WTC11 (cell line): ENCODE measurements around the gene TRIP13. TPM values are rescaled to one million over a fixed set of nuclear protein-coding genes. Genes with fewer than 3 reads are reported as not detected.

Source experiments
- ATAC-seq: fragments of 200-7000 bp; cut with Tn5 transposase; 2 replicates; pipeline ENCODE4 v1.10.0; 2021; ENCODE audit warnings: mild to moderate bottlenecking, moderate library complexity
- CTCF ChIA-PET: fragments of 300-600 bp; sonication (Branson Sonifier 250); formaldehyde crosslinking; loops from one replicate; lab custom pipeline; 2021; ENCODE audit warnings: antibody characterized with exemption; lab: Charles Lee
- POLR2A ChIA-PET: fragments of 350-600 bp; sonication (Branson Sonifier 250); formaldehyde crosslinking; loops from one replicate; lab custom pipeline; 2021; ENCODE audit warnings: antibody characterized with exemption; lab: Charles Lee
- DNase-seq: peaks from one replicate; pipeline ENCODE4 v3.0.0; 2021; ENCODE audit warnings: low spot score
- H3K27ac Mint-ChIP-seq: 2 replicates; pipeline ENCODE4 v1.8.0; 2021; ENCODE audit warnings: mixed read lengths
- H3K27me3 Mint-ChIP-seq: 2 replicates; pipeline ENCODE4 v1.8.0; 2021; ENCODE audit warnings: low read depth, mild to moderate bottlenecking, moderate library complexity, mixed read lengths
- H3K36me3 Mint-ChIP-seq: 2 replicates; pipeline ENCODE4 v1.8.0; 2021; ENCODE audit warnings: mixed read lengths
- H3K4me1 Mint-ChIP-seq: 2 replicates; pipeline ENCODE4 v1.8.0; 2022; ENCODE audit warnings: mixed read lengths
- H3K4me3 Mint-ChIP-seq: 2 replicates; pipeline ENCODE4 v1.8.0; 2021; ENCODE audit warnings: mild to moderate bottlenecking, moderate library complexity, mixed read lengths
- H3K9me3 Mint-ChIP-seq: 2 replicates; pipeline ENCODE4 v1.8.0; 2021; ENCODE audit warnings: mixed read lengths
- EMX1 ChIP-seq: fragments of 250-450 bp; sonication (Bioruptor Pico); IDR thresholded peaks from 2 replicates; pipeline ENCODE4 v1.8.0; 2021; ENCODE audit warnings: mild to moderate bottlenecking
- FOXP1 ChIP-seq: sonication (generic); formaldehyde crosslinking; IDR thresholded peaks from 2 replicates; pipeline ENCODE4 v1.8.0; 2022; ENCODE audit warnings: missing genetic modification reagents, mild to moderate bottlenecking, moderate library complexity, borderline replicate concordance
- GABPB1 ChIP-seq: sonication (generic); formaldehyde crosslinking; IDR thresholded peaks from 2 replicates; pipeline ENCODE4 v1.8.1; 2023; ENCODE audit warnings: mild to moderate bottlenecking, missing genetic modification reagents
- GTF2I ChIP-seq: fragments of 250-450 bp; sonication (Bioruptor Pico); conservative IDR thresholded peaks from 2 replicates; pipeline ENCODE4 v1.4.0; 2021; ENCODE audit warnings: mild to moderate bottlenecking
- HMGA2 ChIP-seq: fragments of 250-450 bp; sonication (Bioruptor Pico); IDR thresholded peaks from 2 replicates; pipeline ENCODE4 v1.4.0; 2021; ENCODE audit warnings: mild to moderate bottlenecking, moderate library complexity
- IRF2 ChIP-seq: sonication (generic); formaldehyde crosslinking; IDR thresholded peaks from 2 replicates; pipeline ENCODE4 v1.8.0; 2022; ENCODE audit warnings: low read depth, missing genetic modification reagents, borderline replicate concordance
- KAT7 ChIP-seq: sonication (generic); formaldehyde crosslinking; IDR thresholded peaks from 2 replicates; pipeline ENCODE4 v1.8.1; 2023; ENCODE audit warnings: missing genetic modification reagents, mild to moderate bottlenecking, borderline replicate concordance
- OVOL2 ChIP-seq: fragments of 250-450 bp; sonication (Bioruptor Pico); IDR thresholded peaks from 2 replicates; pipeline ENCODE4 v1.9.0; 2021; ENCODE audit warnings: mild to moderate bottlenecking, borderline replicate concordance
- PREB ChIP-seq: sonication (generic); formaldehyde crosslinking; IDR thresholded peaks from 2 replicates; pipeline ENCODE4 v1.8.1; 2022; ENCODE audit warnings: mild to moderate bottlenecking, missing genetic modification reagents, moderate library complexity, borderline replicate concordance
- TEAD1 ChIP-seq: sonication (generic); formaldehyde crosslinking; IDR thresholded peaks from 2 replicates; pipeline ENCODE4 v1.8.0; 2022; ENCODE audit warnings: mild to moderate bottlenecking, missing genetic modification reagents
- ZMAT4 ChIP-seq: fragments of 250-450 bp; sonication (Bioruptor Pico); IDR thresholded peaks from 2 replicates; pipeline ENCODE4 v1.9.0; 2021; ENCODE audit warnings: mild to moderate bottlenecking
- ZNF425 ChIP-seq: fragments of 250-450 bp; sonication (Bioruptor Pico); conservative IDR thresholded peaks from 2 replicates; pipeline ENCODE4 v1.9.0; 2021; ENCODE audit warnings: mild to moderate bottlenecking
- total RNA-seq: library from RNA; stranded (reverse); gene quantifications from 3 replicates; pipeline ENCODE4 v1.2.3, GENCODE V29; 2021
- TF ChIP-seq, protein P1 (sequence below): sonication (generic); formaldehyde crosslinking; IDR thresholded peaks from 2 replicates; pipeline ENCODE4 v1.8.0; 2022; ENCODE audit warnings: mild to moderate bottlenecking, missing genetic modification reagents
- TF ChIP-seq, protein P2 (sequence below): sonication (generic); formaldehyde crosslinking; IDR thresholded peaks from 2 replicates; pipeline ENCODE4 v1.8.0; 2022; ENCODE audit warnings: mild to moderate bottlenecking, missing genetic modification reagents

The TRIP13 gene
- total RNA-seq, 1 experiment from 2014 or later: 33.7 TPM

- TF ChIP-seq, protein P1, sequence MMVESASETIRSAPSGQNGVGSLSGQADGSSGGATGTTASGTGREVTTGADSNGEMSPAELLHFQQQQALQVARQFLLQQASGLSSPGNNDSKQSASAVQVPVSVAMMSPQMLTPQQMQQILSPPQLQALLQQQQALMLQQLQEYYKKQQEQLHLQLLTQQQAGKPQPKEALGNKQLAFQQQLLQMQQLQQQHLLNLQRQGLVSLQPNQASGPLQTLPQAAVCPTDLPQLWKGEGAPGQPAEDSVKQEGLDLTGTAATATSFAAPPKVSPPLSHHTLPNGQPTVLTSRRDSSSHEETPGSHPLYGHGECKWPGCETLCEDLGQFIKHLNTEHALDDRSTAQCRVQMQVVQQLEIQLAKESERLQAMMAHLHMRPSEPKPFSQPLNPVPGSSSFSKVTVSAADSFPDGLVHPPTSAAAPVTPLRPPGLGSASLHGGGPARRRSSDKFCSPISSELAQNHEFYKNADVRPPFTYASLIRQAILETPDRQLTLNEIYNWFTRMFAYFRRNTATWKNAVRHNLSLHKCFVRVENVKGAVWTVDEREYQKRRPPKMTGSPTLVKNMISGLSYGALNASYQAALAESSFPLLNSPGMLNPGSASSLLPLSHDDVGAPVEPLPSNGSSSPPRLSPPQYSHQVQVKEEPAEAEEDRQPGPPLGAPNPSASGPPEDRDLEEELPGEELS (CRISPR knock-in tag): 0 out of 2 replicates have a peak, but pooled peaks have one; percentile 36
- 0 out of 2 replicates have a peak, but pooled peaks have one; percentile 11 for TF ChIP-seq FOXP1
- no peak for TF ChIP-seq ZNF425 (CRISPR knock-in tag)
- TF ChIP-seq OVOL2 (CRISPR knock-in tag): no peak
- TF ChIP-seq TEAD1 (CRISPR knock-in tag): no peak
Observed at GRCh38 chr5:861442-862366, 31.0 kb upstream of the TRIP13 start (continued).

GRCh38 chr5:862367-863243, 30.1 kb upstream of the TRIP13 start:
- peaks cover 29% of the 10 kb centered on the region for H3K36me3 Mint-ChIP-seq
- H3K27ac Mint-ChIP-seq: no peak overlapping the region
- ATAC-seq (no peak), DNase-seq (no peak)
- no peaks in the 10 kb centered on the region for H3K9me3 Mint-ChIP-seq
- no peak overlapping the region for H3K4me3 Mint-ChIP-seq
- TF ChIP-seq KAT7 (CRISPR knock-in tag): no peak
- no peak for TF ChIP-seq GTF2I
- no peak for TF ChIP-seq ZMAT4
- TF ChIP-seq HMGA2 (CRISPR knock-in tag): no peak
- TF ChIP-seq GABPB1 (CRISPR knock-in tag): no peak
- TF ChIP-seq EMX1 (CRISPR knock-in tag): no peak
- TF ChIP-seq, protein P2, sequence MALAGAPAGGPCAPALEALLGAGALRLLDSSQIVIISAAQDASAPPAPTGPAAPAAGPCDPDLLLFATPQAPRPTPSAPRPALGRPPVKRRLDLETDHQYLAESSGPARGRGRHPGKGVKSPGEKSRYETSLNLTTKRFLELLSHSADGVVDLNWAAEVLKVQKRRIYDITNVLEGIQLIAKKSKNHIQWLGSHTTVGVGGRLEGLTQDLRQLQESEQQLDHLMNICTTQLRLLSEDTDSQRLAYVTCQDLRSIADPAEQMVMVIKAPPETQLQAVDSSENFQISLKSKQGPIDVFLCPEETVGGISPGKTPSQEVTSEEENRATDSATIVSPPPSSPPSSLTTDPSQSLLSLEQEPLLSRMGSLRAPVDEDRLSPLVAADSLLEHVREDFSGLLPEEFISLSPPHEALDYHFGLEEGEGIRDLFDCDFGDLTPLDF: no peak
- TF ChIP-seq PREB (CRISPR knock-in tag): no peak
- TF ChIP-seq IRF2 (CRISPR knock-in tag): no peak
- H3K4me1 Mint-ChIP-seq: no peaks in the 10 kb centered on the region
- no peaks in the 10 kb centered on the region for H3K27me3 Mint-ChIP-seq
- ChIA-PET POLR2A (no interaction called here), CTCF (no interaction called here)
